ENCODE data around the gene COX11. TPM values are rescaled to one million over a fixed set of nuclear protein-coding genes. Genes with fewer than 3 reads are reported as not detected.

Gene COX11
- total RNA-seq, 1 experiment from 2014 or later, result 65.0 TPM

DNA sequence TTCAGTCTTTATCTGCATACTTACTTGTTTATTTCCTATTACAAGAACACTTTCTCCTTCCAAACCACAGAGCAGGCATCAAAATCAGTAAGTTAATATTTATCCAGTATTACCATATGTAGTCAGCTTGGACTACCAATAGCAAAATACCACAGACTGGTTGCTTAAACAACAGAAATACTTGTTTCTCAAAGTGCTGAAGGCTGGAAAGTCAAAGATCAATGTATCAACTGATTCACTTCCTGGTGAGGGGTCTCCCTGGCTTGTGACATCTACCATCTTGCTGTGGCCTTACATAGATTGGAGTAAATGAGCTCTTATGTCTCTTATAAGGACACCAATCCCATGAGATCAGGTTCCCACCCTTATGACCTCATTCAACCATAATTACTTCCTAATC lies 2.7 kb upstream of the COX11 start:
- CTCF ChIA-PET, result no interaction called here
- H3K4me1 Mint-ChIP-seq, result peaks cover 11% of the 10 kb centered on the region
- POLR2A ChIA-PET, result no interaction called here

DNA sequence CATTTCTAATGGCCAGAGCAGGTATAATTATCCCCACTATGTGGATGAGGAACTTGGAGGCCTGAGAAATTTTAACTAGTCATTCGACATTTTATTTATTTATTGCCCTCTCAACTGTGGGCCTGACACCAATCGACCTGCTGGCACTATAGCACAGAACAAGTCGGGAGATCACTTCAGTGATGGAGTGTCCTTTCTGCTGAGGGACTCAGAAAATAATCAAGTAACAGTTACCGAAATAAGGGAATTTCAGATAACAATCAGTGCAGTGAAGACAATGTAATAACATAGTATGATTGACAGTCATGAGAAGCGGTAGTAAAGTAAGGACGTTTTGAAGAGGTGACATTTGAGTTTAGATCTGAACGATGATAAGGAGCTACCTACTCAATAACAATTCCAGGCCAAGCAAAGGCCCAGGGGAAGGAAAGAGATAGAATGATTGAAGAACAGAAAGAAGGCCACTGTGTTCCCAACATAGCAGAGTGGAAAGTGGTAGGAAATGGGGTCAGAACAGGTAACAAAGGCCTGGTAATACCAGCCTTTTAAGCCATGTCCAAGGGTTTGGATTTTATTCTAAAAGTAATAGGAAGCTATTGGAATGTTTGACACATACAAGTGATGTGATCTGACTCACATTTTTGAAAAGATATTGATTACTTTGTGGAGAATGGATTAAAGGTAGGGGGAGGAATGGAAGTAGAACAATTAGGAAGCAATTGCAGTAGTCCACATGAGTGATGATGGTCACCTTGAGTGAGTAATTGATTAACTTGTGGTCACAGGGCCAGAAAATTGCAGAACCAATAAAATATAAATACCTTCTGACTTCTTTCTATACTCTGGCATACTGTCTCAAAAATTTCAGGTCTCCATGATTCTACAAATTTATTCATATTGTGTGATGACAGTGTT lies 1.5 kb upstream of the COX11 start:
- no peak overlapping the region for H3K4me3 Mint-ChIP-seq
- ATAC-seq, result no peak
- CTCF ChIA-PET, result no interaction called here
- no peaks in the 10 kb centered on the region for H3K9me3 Mint-ChIP-seq
- DNase-seq (ENCODE audit: low spot score), result no peak
- no peaks in the 10 kb centered on the region for H3K27me3 Mint-ChIP-seq (ENCODE audit: low read depth)
- peaks cover 12% of the 10 kb centered on the region for H3K4me1 Mint-ChIP-seq
- peaks cover 9% of the 10 kb centered on the region for H3K36me3 Mint-ChIP-seq
- POLR2A ChIA-PET, result no interaction called here
- no peak overlapping the region for H3K27ac Mint-ChIP-seq
- no peak for TF ChIP-seq FOXP1 (CRISPR knock-in tag; IDR thresholded peaks at IDR 0.05; ENCODE audit: borderline replicate concordance)
- no peak for TF ChIP-seq TEAD1 (CRISPR knock-in tag; IDR thresholded peaks at IDR 0.05)
- TF ChIP-seq FOXK1 (CRISPR knock-in tag; IDR thresholded peaks at IDR 0.05), result no peak
- TF ChIP-seq GTF2I (CRISPR knock-in tag; conservative IDR thresholded peaks at IDR 0.05), result no peak
- TF ChIP-seq NFE2L1 (CRISPR knock-in tag; IDR thresholded peaks at IDR 0.05), result no peak
- no peak for TF ChIP-seq ATF2 (CRISPR knock-in tag; IDR thresholded peaks at IDR 0.05; ENCODE audit: borderline replicate concordance, low read depth)
- TF ChIP-seq ZNF263 (CRISPR knock-in tag; IDR thresholded peaks at IDR 0.05; ENCODE audit: low read depth), result no peak
- TF ChIP-seq, protein P1, sequence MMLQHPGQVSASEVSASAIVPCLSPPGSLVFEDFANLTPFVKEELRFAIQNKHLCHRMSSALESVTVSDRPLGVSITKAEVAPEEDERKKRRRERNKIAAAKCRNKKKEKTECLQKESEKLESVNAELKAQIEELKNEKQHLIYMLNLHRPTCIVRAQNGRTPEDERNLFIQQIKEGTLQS (CRISPR knock-in tag; conservative IDR thresholded peaks at IDR 0.05), result no peak
- TF ChIP-seq, protein P2, sequence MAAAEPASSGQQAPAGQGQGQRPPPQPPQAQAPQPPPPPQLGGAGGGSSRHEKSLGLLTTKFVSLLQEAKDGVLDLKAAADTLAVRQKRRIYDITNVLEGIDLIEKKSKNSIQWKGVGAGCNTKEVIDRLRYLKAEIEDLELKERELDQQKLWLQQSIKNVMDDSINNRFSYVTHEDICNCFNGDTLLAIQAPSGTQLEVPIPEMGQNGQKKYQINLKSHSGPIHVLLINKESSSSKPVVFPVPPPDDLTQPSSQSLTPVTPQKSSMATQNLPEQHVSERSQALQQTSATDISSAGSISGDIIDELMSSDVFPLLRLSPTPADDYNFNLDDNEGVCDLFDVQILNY (CRISPR knock-in tag; IDR thresholded peaks at IDR 0.05), result no peak
- TF ChIP-seq ZNF423 (CRISPR knock-in tag; IDR thresholded peaks at IDR 0.05), result no peak
- no peak for TF ChIP-seq TCF7 (CRISPR knock-in tag; IDR thresholded peaks at IDR 0.05; ENCODE audit: low read depth)
- TF ChIP-seq PRDM15 (CRISPR knock-in tag; IDR thresholded peaks at IDR 0.05), result no peak
- TF ChIP-seq USF2 (CRISPR knock-in tag; IDR thresholded peaks at IDR 0.05), result no peak
- TF ChIP-seq, protein P3, sequence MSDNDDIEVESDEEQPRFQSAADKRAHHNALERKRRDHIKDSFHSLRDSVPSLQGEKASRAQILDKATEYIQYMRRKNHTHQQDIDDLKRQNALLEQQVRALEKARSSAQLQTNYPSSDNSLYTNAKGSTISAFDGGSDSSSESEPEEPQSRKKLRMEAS (CRISPR knock-in tag; IDR thresholded peaks at IDR 0.05), result no peak
- TF ChIP-seq, protein P4, sequence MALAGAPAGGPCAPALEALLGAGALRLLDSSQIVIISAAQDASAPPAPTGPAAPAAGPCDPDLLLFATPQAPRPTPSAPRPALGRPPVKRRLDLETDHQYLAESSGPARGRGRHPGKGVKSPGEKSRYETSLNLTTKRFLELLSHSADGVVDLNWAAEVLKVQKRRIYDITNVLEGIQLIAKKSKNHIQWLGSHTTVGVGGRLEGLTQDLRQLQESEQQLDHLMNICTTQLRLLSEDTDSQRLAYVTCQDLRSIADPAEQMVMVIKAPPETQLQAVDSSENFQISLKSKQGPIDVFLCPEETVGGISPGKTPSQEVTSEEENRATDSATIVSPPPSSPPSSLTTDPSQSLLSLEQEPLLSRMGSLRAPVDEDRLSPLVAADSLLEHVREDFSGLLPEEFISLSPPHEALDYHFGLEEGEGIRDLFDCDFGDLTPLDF (CRISPR knock-in tag; IDR thresholded peaks at IDR 0.05), result no peak
- no peak for TF ChIP-seq ESRRA (CRISPR knock-in tag; IDR thresholded peaks at IDR 0.05; ENCODE audit: borderline replicate concordance)

More for the DNA sequence above, 2.7 kb upstream of the COX11 start:
- no peaks in the 10 kb centered on the region for H3K27me3 Mint-ChIP-seq (ENCODE audit: low read depth)
- H3K9me3 Mint-ChIP-seq, result peaks cover 4% of the 10 kb centered on the region
- ATAC-seq, result no peak
- no peak for TF ChIP-seq ZNF219 (CRISPR knock-in tag; IDR thresholded peaks at IDR 0.05; ENCODE audit: borderline replicate concordance)
- no peak for TF ChIP-seq ESRRA (CRISPR knock-in tag; IDR thresholded peaks at IDR 0.05; ENCODE audit: borderline replicate concordance)
- peak; percentile 47; the same call in 1 of the 2 replicates for TF ChIP-seq GABPB1 (CRISPR knock-in tag; IDR thresholded peaks at IDR 0.05)
- TF ChIP-seq EMX1 (CRISPR knock-in tag; IDR thresholded peaks at IDR 0.05), result no peak
- H3K4me3 Mint-ChIP-seq, result no peak overlapping the region
- no peak for DNase-seq (ENCODE audit: low spot score)
- no peak overlapping the region for H3K27ac Mint-ChIP-seq
- peaks cover under 1% of the 10 kb centered on the region; the same call in 1 of the 2 replicates for H3K36me3 Mint-ChIP-seq
